ENCODE data around the gene UBA5. TPM values are rescaled to one million over a fixed set of nuclear protein-coding genes. Genes with fewer than 3 reads are reported as not detected.

Gene UBA5
- total RNA-seq, 1 experiment from 2014 or later, result 38.6 TPM

DNA sequence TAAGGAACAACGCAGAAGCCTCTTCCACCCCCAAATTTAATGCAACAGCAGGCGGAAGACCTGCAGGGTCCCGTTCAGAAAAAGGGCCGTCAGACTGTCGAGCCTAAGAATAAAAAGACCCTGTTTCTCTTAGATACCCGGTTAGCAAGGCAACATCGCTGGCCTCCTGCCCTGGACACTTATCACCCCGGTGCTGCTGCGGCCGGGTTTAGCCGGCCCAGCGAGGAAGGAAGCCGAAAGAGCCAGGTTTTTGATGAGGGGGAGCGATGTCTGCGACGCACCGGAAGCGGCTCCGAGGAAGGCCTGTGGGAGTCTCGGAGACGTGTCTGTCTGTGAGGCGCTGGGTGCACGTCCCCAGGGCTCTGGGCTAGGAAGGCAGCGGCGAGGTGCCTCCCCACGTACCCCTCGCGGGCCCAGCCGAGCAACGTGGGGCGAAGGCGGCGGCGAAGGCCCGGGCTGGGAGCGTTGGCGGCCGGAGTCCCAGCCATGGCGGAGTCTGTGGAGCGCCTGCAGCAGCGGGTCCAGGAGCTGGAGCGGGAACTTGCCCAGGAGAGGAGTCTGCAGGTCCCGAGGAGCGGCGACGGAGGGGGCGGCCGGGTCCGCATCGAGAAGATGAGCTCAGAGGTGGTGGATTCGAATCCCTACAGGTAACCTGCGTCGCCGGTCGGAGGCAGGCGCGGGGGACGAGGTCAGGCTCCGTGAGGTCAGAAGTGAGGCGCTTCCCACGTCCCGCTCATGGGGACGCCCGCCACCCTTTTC is at the start of gene UBA5 (continued):
- TF ChIP-seq, protein P1, sequence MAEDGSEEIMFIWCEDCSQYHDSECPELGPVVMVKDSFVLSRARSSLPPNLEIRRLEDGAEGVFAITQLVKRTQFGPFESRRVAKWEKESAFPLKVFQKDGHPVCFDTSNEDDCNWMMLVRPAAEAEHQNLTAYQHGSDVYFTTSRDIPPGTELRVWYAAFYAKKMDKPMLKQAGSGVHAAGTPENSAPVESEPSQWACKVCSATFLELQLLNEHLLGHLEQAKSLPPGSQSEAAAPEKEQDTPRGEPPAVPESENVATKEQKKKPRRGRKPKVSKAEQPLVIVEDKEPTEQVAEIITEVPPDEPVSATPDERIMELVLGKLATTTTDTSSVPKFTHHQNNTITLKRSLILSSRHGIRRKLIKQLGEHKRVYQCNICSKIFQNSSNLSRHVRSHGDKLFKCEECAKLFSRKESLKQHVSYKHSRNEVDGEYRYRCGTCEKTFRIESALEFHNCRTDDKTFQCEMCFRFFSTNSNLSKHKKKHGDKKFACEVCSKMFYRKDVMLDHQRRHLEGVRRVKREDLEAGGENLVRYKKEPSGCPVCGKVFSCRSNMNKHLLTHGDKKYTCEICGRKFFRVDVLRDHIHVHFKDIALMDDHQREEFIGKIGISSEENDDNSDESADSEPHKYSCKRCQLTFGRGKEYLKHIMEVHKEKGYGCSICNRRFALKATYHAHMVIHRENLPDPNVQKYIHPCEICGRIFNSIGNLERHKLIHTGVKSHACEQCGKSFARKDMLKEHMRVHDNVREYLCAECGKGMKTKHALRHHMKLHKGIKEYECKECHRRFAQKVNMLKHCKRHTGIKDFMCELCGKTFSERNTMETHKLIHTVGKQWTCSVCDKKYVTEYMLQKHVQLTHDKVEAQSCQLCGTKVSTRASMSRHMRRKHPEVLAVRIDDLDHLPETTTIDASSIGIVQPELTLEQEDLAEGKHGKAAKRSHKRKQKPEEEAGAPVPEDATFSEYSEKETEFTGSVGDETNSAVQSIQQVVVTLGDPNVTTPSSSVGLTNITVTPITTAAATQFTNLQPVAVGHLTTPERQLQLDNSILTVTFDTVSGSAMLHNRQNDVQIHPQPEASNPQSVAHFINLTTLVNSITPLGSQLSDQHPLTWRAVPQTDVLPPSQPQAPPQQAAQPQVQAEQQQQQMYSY (CRISPR knock-in tag; IDR thresholded peaks at IDR 0.05), result peak; percentile 83
- TF ChIP-seq ZNF232 (CRISPR knock-in tag; IDR thresholded peaks at IDR 0.05) (peak; percentile 50; the same call in 1 of the 2 replicates), OVOL2 (CRISPR knock-in tag; IDR thresholded peaks at IDR 0.05; ENCODE audit: borderline replicate concordance) (no peak), ZNF423 (CRISPR knock-in tag; IDR thresholded peaks at IDR 0.05) (no peak), ATF3 (CRISPR knock-in tag; conservative IDR thresholded peaks at IDR 0.05) (no peak), ATF2 (CRISPR knock-in tag; IDR thresholded peaks at IDR 0.05; ENCODE audit: borderline replicate concordance, low read depth) (no peak), CREM (CRISPR knock-in tag; IDR thresholded peaks at IDR 0.05) (0 out of 2 replicates have a peak, but pooled peaks have one; percentile 35), ELF4 (CRISPR knock-in tag; IDR thresholded peaks at IDR 0.05; ENCODE audit: low read depth) (no peak), JAZF1 (CRISPR knock-in tag; IDR thresholded peaks at IDR 0.05) (no peak), ZNF671 (CRISPR knock-in tag; IDR thresholded peaks at IDR 0.05) (no peak), FOXJ3 (CRISPR knock-in tag; IDR thresholded peaks at IDR 0.05; ENCODE audit: borderline replicate concordance) (no peak), E2F1 (CRISPR knock-in tag; IDR thresholded peaks at IDR 0.05) (no peak), NFYB (CRISPR knock-in tag; conservative IDR thresholded peaks at IDR 0.05; ENCODE audit: low read depth) (no peak; the same call in 1 of the 2 replicates), NR1H2 (CRISPR knock-in tag; IDR thresholded peaks at IDR 0.05) (no peak), ZNF121 (CRISPR knock-in tag; IDR thresholded peaks at IDR 0.05) (no peak), SMAD3 (CRISPR knock-in tag; IDR thresholded peaks at IDR 0.05; ENCODE audit: borderline replicate concordance) (peak; percentile 70; the same call in 1 of the 2 replicates), NFE2L1 (CRISPR knock-in tag; IDR thresholded peaks at IDR 0.05) (no peak), STAT6 (CRISPR knock-in tag; conservative IDR thresholded peaks at IDR 0.05; ENCODE audit: low read depth) (no peak), ZMAT4 (CRISPR knock-in tag; IDR thresholded peaks at IDR 0.05) (no peak), FOXP4 (CRISPR knock-in tag; IDR thresholded peaks at IDR 0.05) (peak; percentile 62; the same call in 1 of the 2 replicates), ZNF138 (CRISPR knock-in tag; conservative IDR thresholded peaks at IDR 0.05) (no peak), HMGA2 (CRISPR knock-in tag; IDR thresholded peaks at IDR 0.05) (no peak)
- TF ChIP-seq, protein P2, sequence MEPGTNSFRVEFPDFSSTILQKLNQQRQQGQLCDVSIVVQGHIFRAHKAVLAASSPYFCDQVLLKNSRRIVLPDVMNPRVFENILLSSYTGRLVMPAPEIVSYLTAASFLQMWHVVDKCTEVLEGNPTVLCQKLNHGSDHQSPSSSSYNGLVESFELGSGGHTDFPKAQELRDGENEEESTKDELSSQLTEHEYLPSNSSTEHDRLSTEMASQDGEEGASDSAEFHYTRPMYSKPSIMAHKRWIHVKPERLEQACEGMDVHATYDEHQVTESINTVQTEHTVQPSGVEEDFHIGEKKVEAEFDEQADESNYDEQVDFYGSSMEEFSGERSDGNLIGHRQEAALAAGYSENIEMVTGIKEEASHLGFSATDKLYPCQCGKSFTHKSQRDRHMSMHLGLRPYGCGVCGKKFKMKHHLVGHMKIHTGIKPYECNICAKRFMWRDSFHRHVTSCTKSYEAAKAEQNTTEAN (CRISPR knock-in tag; IDR thresholded peaks at IDR 0.05), result 0 out of 2 replicates have a peak, but pooled peaks have one; percentile 69
- TF ChIP-seq, protein P3, sequence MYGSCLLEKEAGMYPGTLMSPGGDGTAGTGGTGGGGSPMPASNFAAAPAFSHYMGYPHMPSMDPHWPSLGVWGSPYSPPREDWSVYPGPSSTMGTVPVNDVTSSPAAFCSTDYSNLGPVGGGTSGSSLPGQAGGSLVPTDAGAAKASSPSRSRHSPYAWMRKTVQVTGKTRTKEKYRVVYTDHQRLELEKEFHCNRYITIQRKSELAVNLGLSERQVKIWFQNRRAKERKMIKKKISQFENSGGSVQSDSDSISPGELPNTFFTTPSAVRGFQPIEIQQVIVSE (CRISPR knock-in tag; IDR thresholded peaks at IDR 0.05; ENCODE audit: borderline replicate concordance), result no peak

Data from WTC11 (cell line).